Immature natural killer cell (primary cell): ENCODE measurements around the gene GAGE12F. TPM values are rescaled to one million over a fixed set of nuclear protein-coding genes. Genes with fewer than 3 reads are reported as not detected.

Experiments used
- polyA plus RNA-seq, 3 donors: library from polyadenylated mRNA; unstranded; fragments of 300-500 nt; fragmentation: Illumina TruSeq; gene quantifications; one replicate each; pipeline ENCODE4 v1.2.3, GENCODE V29; 2021

Gene GAGE12F
- polyA plus RNA-seq, 3 donors from 2014 or later: not detected

Other genes with a start within 250 kb of the GAGE12F start
- not detected for gene GAGE12J, start 238.8 kb upstream of the GAGE12F start, polyA plus RNA-seq
- not detected for gene GAGE13, start 229.3 kb upstream of the GAGE12F start, polyA plus RNA-seq
- not detected for gene GAGE12C, start 28.7 kb upstream of the GAGE12F start, polyA plus RNA-seq
- not detected for gene GAGE12D, start 19.1 kb upstream of the GAGE12F start, polyA plus RNA-seq
- gene GAGE12E, start 9.6 kb upstream of the GAGE12F start, polyA plus RNA-seq: not detected
- not detected for gene GAGE12G, start 9.6 kb downstream of the GAGE12F start, polyA plus RNA-seq
- gene GAGE12H, start 19.1 kb downstream of the GAGE12F start, polyA plus RNA-seq: not detected
- gene GAGE2A, start 28.7 kb downstream of the GAGE12F start, polyA plus RNA-seq: not detected
- gene GAGE1, start 38.2 kb downstream of the GAGE12F start, polyA plus RNA-seq: not detected
- not detected for gene PAGE1, start 135.1 kb downstream of the GAGE12F start, polyA plus RNA-seq